ENCODE measurements around the gene GPR68.
"Not testable (repeated sequence)": the region's sequence is repeated elsewhere in the genome, so short reads cannot be mapped to it uniquely, and the experiment has no call there.

Gene GPR68

DNA sequence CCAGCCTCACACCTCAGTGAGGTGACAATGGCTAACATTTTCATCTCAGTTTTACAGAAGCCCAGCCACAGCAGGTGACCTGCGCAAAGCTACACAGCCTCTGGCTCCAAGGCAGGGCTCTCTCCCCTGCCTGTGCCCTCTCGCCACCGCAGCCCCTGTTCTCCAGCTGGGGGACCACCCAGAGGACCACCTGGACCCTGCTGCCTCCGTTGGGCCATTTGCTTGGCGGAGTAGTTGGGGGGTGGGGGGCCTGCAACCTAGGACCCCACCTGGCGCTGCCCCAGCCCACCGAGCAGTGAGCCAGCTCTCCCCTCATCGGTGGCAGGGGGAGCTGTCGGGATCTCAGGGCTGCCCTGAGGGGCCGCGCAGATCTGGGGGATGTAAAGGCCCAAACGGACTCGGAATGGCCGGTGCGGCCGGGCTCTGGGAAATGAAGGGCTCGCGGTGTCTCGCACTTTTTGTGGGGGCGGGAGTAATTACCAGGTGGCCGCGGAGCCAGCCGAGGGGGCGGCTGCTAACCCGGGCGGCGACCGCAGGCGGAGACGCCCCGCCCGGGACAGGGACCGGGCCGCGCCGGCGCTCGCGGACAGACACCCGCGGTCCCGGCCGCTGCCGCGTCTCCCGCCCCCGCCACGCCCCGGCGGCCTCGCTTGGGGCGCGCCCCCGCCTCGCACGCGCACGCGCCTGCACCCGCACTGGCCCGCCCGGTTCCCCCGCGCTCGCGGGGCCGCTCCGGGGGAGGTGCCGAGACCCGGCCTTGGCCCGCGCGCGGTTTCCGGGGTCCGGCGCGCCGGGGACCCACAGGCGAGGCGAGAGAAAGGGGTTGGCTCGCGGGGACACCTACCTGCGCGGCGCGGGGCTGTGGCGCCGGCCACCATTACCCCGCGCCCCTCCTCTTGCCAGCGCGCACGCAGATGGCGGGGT, 8.6 kb upstream of the GPR68 start:
- no peak for DNase-seq

DNA sequence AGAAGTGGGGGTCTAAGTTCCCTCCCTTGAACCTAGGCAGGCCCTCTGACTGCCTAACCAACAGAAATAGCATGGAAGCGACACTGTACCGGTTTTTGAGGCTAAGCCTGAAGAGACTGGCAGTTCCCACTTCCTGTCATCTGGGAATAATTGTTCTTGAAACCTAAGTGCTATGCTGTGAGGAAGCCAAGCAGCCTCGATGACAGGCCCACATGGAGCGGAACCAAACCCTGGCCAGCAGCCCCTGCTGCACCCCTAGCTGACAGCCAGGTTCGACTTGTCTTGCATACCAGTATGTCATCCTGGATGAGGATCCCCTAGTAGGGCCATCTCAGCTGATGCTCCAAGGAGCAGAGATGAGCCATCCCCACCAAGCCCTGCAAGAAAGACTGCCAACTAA, 6.4 kb upstream of the GPR68 start:
- DNase-seq = no peak

DNA sequence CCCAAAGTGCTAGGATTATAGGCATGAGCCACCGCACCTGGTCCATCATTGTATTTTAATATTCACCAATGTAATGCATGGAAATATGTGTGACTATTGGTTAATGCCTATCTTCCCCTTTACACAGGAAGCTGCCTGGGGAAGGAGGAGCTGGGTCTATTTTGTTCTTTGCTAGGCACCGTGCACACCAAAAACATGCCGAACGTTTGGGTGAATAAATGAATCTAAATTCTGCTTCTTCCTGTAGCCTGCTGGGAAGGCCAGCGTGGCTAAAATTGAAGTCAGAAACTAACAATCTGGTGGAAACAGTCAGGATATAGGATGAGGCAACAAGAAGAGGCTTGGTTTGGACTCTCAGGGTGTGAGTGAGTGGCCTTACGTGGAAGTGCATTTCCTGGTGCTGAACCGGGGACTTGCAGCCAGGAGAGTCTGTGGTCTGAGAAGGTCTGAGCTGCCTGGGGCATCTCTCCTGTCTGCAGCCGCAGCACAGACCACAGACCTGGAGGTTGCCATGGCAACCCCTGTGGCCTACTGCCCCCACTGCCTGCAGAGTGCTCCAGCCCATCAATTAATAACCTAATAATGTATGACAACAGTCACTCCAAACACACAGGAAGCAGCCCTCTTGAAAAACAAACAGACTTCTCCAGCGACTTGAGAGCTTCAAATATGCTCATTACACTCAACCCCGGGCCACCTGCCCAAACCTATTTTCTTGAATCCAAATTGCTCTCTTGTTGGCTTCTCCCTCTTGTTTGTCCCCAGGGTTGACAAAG, 5.5 kb upstream of the GPR68 start:
- no peak for DNase-seq

DNA sequence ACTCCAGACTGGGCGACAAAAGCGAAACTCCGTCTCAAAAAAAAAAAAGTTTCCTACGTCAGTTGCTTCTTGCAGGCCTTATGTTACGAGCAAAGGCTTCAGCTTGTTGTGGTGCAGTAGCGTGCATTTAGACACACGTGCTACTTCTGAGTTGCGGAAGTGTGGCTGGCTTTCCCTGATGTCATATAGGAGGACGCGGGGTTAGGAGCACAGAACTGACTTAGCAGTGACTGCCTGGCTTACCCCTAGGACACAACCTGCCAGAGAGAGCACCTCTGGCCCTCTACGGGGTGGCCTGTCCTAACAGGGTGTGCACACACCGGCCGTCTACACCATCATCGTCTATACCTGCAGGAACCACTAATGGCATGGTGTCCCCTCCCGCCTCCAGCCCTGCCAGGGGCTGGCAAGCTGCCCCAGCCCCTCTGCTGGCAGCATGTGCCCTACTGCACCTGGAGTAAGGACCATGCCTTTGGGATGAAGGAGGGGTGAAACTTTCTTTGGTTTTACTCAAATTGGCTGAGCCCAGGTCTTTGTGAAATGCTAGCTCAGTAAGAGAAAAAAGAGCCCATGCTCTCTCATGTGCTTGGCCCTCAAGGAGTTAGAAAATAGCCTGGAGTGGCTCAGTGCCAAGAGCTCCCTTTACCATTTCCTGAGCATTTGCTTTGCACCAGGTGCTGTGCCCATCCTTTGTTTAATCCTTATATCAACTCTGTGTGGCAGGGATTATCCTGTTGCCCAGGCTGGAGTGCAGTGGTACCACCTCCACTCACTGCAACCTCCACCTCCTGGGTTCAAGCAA, 1.7 kb upstream of the GPR68 start:
- no peak for DNase-seq

GRCh38 chr14:91245616-91246015, 1.1 kb upstream of the GPR68 start:
- DNase-seq = not testable (repeated sequence)

- DNase-seq = no peak
Measured at GRCh38 chr14:91245029-91245428, 525 bp upstream of the GPR68 start.

DNA sequence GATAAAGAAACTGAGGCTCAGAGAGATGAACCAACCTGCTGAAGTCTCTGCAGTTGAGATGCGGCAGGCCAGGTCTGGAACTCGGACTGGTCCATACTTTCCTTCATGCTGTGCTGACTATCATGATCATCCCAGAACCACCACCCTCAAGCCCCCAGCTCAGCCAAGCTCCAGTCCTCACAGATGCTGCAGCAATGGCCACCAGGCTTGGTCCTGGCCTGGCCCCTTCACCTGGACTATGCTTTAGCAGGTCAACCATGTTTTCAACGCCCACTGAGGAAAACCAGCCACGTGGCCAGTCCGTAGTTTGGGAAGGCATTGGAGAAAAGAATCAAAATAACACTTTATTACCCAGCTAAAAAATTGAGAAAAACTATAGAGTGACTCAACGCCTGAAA, 1.4 kb downstream of the GPR68 start:
- DNase-seq = no peak

GRCh38 chr14:91242635-91243034, 1.9 kb downstream of the GPR68 start:
- DNase-seq = no peak

DNA sequence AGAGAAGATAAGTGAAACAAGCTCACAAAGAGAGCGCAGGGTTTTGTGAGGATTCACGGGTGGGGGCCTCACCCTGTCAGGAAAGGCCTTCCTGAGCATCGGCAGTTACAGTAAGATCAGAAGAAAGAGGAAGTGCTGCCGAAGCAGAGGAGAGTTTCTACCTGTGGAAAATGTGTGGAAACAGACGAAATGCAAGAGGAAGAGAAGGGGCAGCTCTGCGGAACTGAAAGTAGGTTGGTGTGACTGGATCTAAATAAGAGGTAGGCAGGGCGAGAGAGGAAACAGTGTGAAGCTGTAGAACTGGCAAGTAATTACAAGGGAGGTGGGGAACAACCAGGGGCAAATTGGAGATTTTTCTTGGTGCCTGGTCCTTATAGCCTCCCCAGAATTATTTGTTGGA, 2.6 kb downstream of the GPR68 start:
- DNase-seq = no peak

DNA sequence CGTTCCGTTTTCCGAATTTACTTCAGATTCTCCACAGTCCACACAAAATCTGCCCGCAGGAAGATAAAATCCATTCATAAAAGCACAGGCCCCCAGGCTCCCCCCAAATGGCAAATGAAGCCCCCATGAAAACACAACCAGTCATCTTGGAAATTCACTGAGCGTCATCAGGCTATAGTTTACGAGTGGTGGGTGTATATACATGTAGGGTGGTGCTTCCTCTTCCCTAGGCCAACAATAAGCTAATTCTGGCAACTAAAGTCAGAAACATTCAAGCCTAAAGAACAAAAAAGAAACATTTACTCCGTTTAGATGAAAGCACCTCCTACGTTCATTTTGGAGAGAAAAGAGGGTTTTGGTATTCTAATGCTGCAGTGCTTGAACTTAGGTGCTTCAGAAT, 5.8 kb downstream of the GPR68 start:
- no peak for DNase-seq

DNA sequence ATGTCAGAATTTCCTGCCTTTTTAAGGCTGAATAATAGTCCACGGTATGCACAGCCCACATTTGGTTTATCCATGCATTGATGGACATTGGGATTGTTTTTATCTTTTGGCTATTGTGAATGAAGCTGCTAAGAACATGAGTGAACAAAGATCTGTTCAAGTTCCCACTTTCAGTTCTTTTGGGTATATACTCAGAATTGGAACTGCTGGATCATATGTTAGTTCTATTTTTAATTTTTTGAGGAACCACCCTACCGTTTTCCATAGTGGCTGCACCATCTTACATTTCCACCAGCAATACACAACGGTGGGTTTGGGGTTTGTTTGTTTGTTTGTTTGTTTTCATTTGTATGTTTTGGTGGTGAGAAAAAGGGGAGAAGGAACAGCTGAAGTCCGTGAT, 6.4 kb downstream of the GPR68 start:
- no peak for DNase-seq

DNA sequence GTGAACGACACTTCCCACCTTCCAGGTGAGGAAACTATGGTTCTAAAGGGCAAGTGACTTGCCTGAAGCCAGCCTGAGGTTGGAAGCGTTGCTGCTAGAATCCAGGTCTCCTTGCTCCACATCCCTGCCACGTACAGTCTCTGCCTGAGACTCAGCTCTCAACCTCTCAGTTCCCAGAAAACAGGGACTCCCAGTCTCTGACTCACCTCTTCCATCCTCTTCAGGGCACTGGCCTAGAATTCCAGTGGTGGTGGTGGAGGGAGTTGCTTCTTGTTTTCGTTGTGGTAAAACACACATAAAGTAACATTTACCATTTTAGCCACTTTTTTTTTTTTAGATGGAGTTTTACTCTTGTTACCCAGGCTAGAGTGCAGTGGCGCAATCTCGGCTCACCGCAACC, 7.3 kb downstream of the GPR68 start:
- DNase-seq = no peak

- DNase-seq = no peak
Measured at GRCh38 chr14:91235841-91236240, 8.7 kb downstream of the GPR68 start.

DNA sequence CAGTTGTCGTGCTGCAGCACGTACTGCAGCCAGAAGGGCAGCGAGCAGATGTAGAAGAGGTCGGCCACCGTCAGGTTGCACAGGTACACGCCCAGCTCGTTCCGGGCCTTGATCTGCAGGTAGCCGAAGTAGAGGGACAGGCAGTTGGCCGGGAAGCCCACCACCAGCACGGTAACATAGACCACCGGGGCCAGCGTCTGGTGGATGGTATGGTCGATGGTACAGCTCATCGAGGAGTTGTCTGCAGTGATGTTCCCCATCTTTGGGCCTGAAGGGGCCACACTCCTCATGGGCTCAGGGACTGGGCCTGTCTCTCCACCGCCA, 9.8 kb downstream of the GPR68 start:
- no peak for DNase-seq

- no peak for DNase-seq
Measured at GRCh38 chr14:91233936-91234790, 10.3 kb downstream of the GPR68 start.

DNA sequence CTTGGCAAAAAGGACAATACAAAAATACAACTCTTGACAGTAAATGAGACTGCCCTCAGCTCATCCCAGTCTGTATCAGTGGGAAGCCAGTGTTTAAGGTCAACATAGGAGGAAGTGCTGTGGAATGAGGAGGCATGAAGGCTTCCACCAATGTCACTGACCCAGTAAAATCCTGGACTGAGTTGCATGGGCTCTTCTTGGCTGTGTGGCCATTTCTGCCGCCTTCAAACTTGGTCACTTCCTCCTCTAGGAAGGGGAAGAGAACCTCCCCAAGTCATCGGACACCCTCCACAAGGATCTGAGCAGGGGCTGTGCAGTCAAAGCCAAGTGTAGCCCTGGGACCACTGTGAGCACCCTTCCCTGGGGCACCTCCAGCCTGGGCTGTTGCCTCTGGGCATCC, 11.9 kb downstream of the GPR68 start:
- DNase-seq = no peak

DNA sequence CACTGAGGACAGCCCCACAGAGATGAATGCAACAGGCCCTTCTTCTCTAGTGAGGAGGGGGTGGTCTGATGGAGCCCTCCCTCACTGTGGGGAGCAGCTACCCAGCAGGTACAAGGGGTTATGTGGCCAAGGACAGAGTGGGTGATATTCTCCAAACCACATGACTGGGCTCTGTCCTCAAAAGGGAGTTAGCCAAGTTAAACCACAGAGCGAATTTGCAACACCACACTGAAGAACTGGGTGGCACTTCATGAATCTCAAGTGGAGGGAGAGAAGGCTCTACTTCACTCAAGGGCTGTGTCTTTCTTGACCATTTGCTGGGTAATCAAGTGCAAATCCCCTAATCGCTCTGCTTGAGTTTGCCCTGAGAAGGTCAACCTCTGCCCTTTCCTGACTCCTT, 12.5 kb downstream of the GPR68 start:
- DNase-seq = no peak

DNA sequence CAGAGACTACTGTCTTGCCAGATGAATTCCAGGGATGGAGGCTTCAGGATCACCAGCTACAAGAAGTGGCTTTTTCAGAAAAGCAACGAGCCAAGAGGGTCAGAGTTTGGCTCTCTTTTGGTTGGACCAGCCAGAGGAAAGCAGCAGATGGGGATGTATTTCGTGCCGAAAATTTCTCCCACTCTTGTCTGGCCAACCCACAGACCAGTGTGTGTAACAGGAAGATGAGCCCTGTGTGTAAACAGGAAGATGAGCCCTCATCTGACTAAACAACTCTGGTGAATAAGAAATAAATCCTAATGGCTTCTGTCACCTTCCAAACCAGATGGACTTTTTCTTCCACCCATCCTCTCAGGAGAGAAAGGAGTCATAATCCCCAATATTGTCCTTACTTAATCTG, 13.1 kb downstream of the GPR68 start:
- DNase-seq = no peak

GRCh38 chr14:91230397-91231035, 14.0 kb downstream of the GPR68 start:
- DNase-seq = no peak

- no peak for DNase-seq
Measured at GRCh38 chr14:91229743-91230200, 14.7 kb downstream of the GPR68 start.

- no peak for DNase-seq
Measured at GRCh38 chr14:91229005-91229382, 15.5 kb downstream of the GPR68 start.

Measured in cortex of kidney (tissue), 1 donor.